ENCODE results near the gene WDR35. TPM values are rescaled to one million over a fixed set of nuclear protein-coding genes. Genes with fewer than 3 reads are reported as not detected.

The WDR35 gene
- total RNA-seq, 2 donors from 2014 or later = 5.1 to 14.3 TPM

DNA sequence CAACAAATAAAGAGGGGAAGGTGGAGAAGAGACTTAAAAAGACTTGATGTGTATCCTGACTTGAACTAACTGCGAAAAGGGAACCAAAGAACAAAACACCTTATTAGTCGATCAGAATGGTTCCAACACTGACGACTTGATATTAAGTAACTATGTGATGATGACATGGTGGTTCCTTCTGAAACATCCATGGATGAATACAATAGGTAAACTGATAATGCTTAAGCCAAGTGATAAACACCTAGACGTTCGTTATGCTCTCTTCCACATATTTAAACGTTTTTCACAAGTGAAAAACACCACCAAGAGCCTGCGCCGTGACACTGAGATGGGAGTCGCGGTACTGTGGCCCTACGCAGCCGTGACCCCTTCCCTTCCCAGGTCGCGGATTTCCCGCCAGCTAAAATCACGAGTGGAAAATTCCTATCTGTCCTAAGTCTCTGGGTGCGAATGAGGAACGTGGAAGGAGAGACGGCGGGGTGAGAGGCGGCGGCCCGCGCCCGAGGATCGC, 88.9 kb downstream of the WDR35 start:
- ATAC-seq (ENCODE audit: insufficient number of reproducible peaks, low FRiP score, low read depth) = peak; percentile 27
- Histone ChIP-seq H3K4me3 (peak overlapping the region; percentile 75), H3K27me3 (replicated peaks; ENCODE audit: insufficient read depth) (no peaks in the 10 kb centered on the region), H3K27ac (peak overlapping the region; percentile 78 to 95), H3K4me1 (ENCODE audit: control insufficient read depth in 1 of 2, low read depth in 2 of 2) (peaks cover 36 to 44% of the 10 kb centered on the region in 2 donors), H3K36me3 (no peaks in the 10 kb centered on the region), H3K9me3 (no peaks in the 10 kb centered on the region)
- TF ChIP-seq CTCF (IDR thresholded peaks at IDR 0.05) = no peak
- no peak for DNase-seq (ENCODE audit: low spot score)

DNA sequence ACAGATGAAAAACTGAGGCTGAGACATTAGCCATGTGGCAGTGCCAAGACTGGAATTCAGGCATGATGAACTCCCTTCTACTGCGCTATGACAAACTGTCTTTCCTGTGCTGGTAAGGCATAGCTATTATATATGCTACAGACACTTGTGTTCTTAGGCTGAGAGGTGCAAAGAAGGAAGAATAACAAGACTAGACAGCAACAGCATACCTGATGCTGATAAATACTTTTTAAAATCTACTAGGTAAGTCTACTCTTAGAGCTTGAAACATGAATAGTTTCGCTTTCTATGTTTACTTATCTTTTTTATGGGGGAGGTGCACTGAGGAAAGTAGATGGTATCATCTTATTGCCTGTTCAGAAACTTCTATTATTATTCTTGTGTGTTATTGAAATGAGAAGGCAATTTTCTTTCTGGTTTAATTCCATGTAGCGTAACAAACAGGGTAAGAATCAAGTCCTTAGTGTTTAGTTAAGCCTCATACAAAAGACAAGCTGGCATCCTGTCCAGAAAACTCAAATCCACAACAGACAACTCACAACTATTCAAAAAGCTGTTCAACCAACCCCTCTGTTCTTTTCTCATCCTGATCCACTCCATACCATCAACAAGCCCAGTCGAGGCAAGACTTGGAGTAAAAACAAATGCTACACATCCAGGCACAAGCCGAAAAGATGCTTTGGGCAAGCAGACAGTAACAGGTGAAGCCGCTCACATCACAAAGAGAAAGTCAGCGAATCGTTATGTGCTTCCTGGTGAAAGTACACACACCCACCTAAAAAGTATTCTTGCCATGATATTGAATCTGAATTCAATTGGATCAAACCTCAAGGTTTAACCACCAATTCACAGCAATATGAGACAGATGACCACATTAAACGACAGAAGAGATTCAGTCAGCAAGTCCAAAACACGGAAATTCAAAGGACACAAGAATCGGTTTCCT, 89.6 kb downstream of the WDR35 start:
- no peak for ATAC-seq (ENCODE audit: insufficient number of reproducible peaks, low FRiP score, low read depth)
- Histone ChIP-seq H3K27ac (peak overlapping the region; percentile 78 to 95), H3K27me3 (replicated peaks; ENCODE audit: insufficient read depth) (no peaks in the 10 kb centered on the region), H3K4me3 (peak overlapping the region; percentile 75), H3K36me3 (no peaks in the 10 kb centered on the region), H3K4me1 (ENCODE audit: control insufficient read depth in 1 of 2, low read depth in 2 of 2) (peaks cover 36 to 51% of the 10 kb centered on the region in 2 donors), H3K9me3 (no peaks in the 10 kb centered on the region)
- DNase-seq (ENCODE audit: low spot score) = no peak
- no peak for TF ChIP-seq CTCF (IDR thresholded peaks at IDR 0.05)

- TF ChIP-seq CTCF (IDR thresholded peaks at IDR 0.05) = no peak
Observed at GRCh38 chr2:19898592-19899329, 91.1 kb downstream of the WDR35 start.

GRCh38 chr2:19897623-19898245, 92.2 kb downstream of the WDR35 start:
- no peak for TF ChIP-seq CTCF (IDR thresholded peaks at IDR 0.05)
- no peak for DNase-seq (ENCODE audit: low spot score)

More at GRCh38 chr2:19898592-19899329, 91.1 kb downstream of the WDR35 start:
- H3K4me3 ChIP-seq = peak overlapping the region; percentile 15
- DNase-seq (ENCODE audit: low spot score) (no peak), ATAC-seq (ENCODE audit: insufficient number of reproducible peaks, low FRiP score, low read depth) (no peak)
- no peaks in the 10 kb centered on the region for H3K36me3 ChIP-seq
- peaks cover 40 to 61% of the 10 kb centered on the region in 2 donors for H3K4me1 ChIP-seq (ENCODE audit: control insufficient read depth in 1 of 2, low read depth in 2 of 2)
- H3K27ac ChIP-seq = no peak overlapping the region
- H3K9me3 ChIP-seq = no peaks in the 10 kb centered on the region
- H3K27me3 ChIP-seq (replicated peaks; ENCODE audit: insufficient read depth) = no peaks in the 10 kb centered on the region

More at GRCh38 chr2:19897623-19898245, 92.2 kb downstream of the WDR35 start:
- Histone ChIP-seq H3K4me1 (ENCODE audit: control insufficient read depth in 1 of 2, low read depth in 2 of 2) (peaks cover 39 to 61% of the 10 kb centered on the region in 2 donors), H3K9me3 (no peaks in the 10 kb centered on the region), H3K36me3 (no peaks in the 10 kb centered on the region), H3K27ac (no peak overlapping the region), H3K4me3 (peak overlapping the region; percentile 4), H3K27me3 (replicated peaks; ENCODE audit: insufficient read depth) (no peaks in the 10 kb centered on the region)
- no peak for ATAC-seq (ENCODE audit: insufficient number of reproducible peaks, low FRiP score, low read depth)

Data from thoracic aorta (tissue), 2 donors.